DMS 273 (cell line): ENCODE results near the gene HS6ST1.
"Not testable (repeated sequence)": the region's sequence is repeated elsewhere in the genome, so short reads cannot be mapped to it uniquely, and the experiment has no call there.

Experiments
- DNase-seq: peaks from one replicate; lab custom pipeline; 2025; ENCODE audit not compliant: unreplicated experiment; lab: John Stamatoyannopoulos, UW

The HS6ST1 gene

GRCh38 chr2:128322715-128323554 lies 4.3 kb upstream of the HS6ST1 start:
- no peak for DNase-seq

- DNase-seq = peak; percentile 94
These were observed 3.4 kb upstream of the HS6ST1 start for GRCh38 chr2:128321784-128322714.

- DNase-seq = peak; percentile 49
These were observed 2.5 kb upstream of the HS6ST1 start for GRCh38 chr2:128320906-128321771.

DNA sequence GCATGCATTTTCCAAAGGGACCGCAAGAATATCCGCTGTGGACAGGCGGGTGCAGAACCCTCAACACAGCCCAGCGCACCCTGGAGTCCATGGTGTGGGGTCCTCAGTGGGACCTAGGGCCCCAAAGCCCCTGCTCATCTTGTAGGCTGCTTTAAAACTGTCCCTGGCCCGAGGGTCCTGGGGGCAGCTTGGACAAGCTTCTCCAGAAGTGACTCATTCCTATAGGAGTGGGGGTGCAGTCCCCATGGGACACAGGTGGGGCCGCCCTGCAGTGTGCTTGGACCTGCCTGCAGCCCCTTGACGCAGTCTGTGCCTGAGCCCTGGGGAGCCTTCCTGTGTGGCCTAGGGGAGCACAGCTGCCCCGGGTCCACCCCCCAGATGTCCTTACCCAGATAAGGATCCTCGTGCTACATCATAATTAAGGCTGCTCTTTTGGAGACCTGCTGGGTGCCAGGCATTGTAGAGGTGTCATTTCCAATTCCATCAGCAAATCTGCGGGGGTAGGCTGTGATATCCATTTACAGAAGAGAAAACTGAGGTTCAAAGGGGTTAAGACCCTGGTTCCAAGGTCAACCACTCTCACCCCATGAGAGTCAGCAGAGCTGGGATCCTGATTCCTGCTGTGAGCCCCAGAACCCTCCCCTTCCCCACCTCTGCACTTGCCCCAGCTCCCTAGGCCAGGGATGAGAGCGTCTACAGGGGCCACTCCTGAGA lies 1.7 kb upstream of the HS6ST1 start:
- DNase-seq = peak; percentile 14

DNA sequence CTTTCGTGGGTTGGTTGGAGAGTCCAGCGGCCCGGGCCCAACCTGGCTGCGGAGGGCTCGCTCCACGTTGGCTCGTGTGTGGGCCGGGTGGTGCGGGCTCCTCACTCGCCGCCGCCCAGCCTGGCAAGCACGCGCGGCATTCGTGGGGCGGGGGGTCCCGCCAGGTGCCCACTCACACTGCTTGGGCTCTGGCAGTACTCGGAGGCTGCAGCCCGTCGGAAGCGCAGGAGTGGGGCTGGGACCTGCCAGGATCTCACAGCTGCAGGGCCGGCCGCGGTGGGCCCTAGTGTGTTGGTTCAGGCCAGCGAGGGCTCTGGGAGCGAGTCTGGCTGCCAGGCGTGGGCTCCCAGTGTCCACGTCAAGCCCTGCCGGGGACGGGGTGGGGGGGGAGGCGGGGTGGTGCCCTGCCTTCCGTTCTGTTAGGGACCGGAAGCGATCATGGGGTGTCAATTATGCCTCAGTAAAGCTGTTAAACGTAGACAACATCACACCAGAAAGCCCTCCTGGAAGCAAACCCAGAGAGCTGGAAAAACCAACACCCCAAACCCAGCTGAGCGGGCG lies 1.0 kb upstream of the HS6ST1 start:
- no peak for DNase-seq

GRCh38 chr2:128318245-128318644 lies 423 bp downstream of the HS6ST1 start:
- peak; percentile 38 for DNase-seq

DNA sequence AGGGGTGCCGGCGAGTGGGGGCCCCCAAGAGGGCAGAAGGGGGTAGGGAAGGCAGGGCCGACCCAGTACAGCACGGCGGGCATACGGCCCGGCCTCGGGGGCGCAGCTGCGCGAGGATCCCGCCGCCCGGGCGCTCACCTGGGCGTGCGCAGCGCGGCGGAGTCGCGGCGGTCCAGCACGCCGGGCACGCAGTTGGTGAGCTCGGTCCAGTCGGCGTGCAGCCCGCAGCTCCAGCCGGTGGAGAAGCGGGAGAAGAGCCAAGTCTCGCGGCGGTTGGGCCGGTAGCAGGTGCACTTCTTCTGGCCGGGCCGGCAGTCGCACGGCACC lies 806 bp downstream of the HS6ST1 start:
- DNase-seq = not testable (repeated sequence)

DNA sequence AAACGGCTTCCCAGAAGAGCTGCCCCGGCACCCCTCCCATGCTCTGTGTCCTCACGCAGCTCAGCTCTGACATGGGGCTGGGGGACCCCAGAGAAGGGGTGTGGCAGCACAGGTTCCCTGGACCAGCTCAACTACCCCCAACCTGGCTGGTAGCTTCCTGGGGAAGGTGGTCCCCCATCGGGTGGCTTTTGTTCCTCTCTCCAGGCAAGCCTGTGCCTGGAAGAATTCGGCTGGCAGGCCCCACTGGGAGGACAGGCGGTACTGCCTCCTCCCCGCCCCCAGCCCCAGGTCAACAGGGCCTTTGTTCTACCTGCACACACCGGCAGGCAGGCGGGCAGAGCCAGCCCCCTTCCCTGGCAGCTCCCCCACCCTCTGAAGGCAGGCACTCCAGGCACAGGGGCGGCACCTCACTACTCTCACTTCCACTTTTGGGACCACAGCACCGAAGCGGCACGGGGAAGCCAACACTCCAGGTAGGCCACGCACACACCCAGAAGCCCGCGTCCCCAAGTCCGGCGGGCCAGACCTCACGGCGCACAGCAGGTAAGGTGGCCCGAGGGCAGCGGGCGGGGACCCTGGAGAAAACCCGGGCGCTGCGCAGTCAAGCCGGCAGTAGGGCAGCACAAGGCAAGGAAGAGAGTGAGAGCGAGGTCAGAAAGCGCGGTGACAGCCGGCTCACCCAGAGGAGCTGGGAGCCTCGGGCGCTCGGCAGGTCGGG lies 1.3 kb downstream of the HS6ST1 start:
- DNase-seq = peak; percentile 46

- peak; percentile 33 for DNase-seq
These were observed 1.9 kb downstream of the HS6ST1 start for GRCh38 chr2:128316777-128317180.

- no peak for DNase-seq
These were observed 2.6 kb downstream of the HS6ST1 start for GRCh38 chr2:128315829-128316776.

- DNase-seq = no peak
These were observed 3.4 kb downstream of the HS6ST1 start for GRCh38 chr2:128315122-128315828.

GRCh38 chr2:128314348-128315121 lies 4.1 kb downstream of the HS6ST1 start:
- no peak for DNase-seq

GRCh38 chr2:128313931-128314347 lies 4.7 kb downstream of the HS6ST1 start:
- no peak for DNase-seq

GRCh38 chr2:128313091-128313836 lies 5.4 kb downstream of the HS6ST1 start:
- peak; percentile 49 for DNase-seq

GRCh38 chr2:128312411-128312810 lies 6.3 kb downstream of the HS6ST1 start:
- no peak for DNase-seq

DNA sequence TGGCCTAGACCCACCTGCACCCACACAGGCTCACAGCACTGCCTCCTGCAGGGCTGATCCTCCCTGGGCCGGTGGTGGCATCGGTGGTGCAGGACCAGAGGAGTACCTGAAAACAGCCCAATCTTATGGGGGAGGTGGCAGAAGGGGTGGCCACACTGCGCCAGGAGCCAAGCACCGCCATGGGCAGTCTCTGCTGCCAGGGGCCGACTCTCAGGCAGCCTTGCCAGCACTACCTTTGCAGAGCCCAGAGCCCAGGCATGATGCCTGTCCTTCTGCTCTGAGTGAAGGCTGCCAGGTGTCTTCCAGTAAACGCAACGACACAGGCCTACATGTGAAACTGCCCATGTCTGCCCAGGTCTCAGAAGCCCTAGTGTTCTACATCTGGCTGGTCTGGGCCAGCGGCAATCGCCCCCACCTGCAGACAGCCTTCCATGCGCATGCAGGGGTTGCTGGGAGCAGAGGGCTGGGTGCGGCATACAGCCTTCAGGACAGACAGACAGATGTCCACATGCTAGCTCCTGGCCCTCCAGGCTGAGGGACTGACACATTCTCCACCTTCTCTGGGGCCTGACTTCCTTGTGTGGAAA lies 6.8 kb downstream of the HS6ST1 start:
- no peak for DNase-seq
